MM.1S (cell line): ENCODE measurements around the gene YAE1.

Source experiments
- DNase-seq: peaks from one replicate; pipeline ENCODE4 v3.0.0-alpha.2; 2015
- H2AFZ ChIP-seq: fragments of 300-600 bp; sonication (generic); 2 replicates; pipeline ENCODE4 v1.6.0; 2016; ENCODE audit warnings: antibody characterized with exemption, low read length
- H3F3A ChIP-seq: fragments of 300-600 bp; sonication (generic); 2 replicates; pipeline ENCODE4 v1.6.1; 2016; ENCODE audit warnings: mild to moderate bottlenecking, antibody characterized with exemption, low read length, moderate library complexity, mixed read lengths; ENCODE audit not compliant: insufficient read depth
- H3K27ac ChIP-seq: fragments of 300-600 bp; sonication (generic); 2 replicates; pipeline ENCODE4 v1.5.1; 2016; ENCODE audit warnings: mild to moderate bottlenecking, low read length
- H3K27me3 ChIP-seq: fragments of 300-600 bp; sonication (generic); replicated peaks from 2 replicates; pipeline ENCODE4 v1.6.0; 2016; ENCODE audit warnings: low read length; ENCODE audit not compliant: insufficient read depth
- H3K36me3 ChIP-seq: fragments of 300-600 bp; sonication (generic); replicated peaks from 2 replicates; pipeline ENCODE4 v1.6.1; 2016; ENCODE audit warnings: mild to moderate bottlenecking, low read length, mixed read lengths; ENCODE audit not compliant: insufficient read depth
- H3K4me1 ChIP-seq: fragments of 300-600 bp; sonication (generic); 2 replicates; pipeline ENCODE4 v1.6.1; 2016; ENCODE audit warnings: low read length, mixed read lengths
- H3K4me2 ChIP-seq: fragments of 300-600 bp; sonication (generic); 2 replicates; pipeline ENCODE4 v1.6.0; 2016; ENCODE audit warnings: low read depth, low read length
- H3K4me3 ChIP-seq: fragments of 300-600 bp; sonication (generic); 2 replicates; pipeline ENCODE4 v1.5.1; 2016; ENCODE audit warnings: low read length, mixed read lengths
- H3K79me2 ChIP-seq: fragments of 300-600 bp; sonication (generic); 2 replicates; pipeline ENCODE4 v1.6.1; 2016; ENCODE audit warnings: mixed run types, low read length, mixed read lengths
- H3K9ac ChIP-seq: fragments of 300-600 bp; sonication (generic); 2 replicates; pipeline ENCODE4 v1.6.1; 2016; ENCODE audit warnings: low read length, mixed read lengths
- H3K9me2 ChIP-seq: fragments of 300-600 bp; sonication (generic); replicated peaks from 2 replicates; pipeline ENCODE4 v1.6.1; 2016; ENCODE audit warnings: mild to moderate bottlenecking, low read length, mixed read lengths; ENCODE audit not compliant: insufficient read depth
- H3K9me3 ChIP-seq: fragments of 300-600 bp; sonication (generic); replicated peaks from 2 replicates; pipeline ENCODE4 v1.6.1; 2016; ENCODE audit warnings: mild to moderate bottlenecking, low read length, mixed read lengths; ENCODE audit not compliant: insufficient read depth
- H4K20me1 ChIP-seq: fragments of 300-600 bp; sonication (generic); 2 replicates; pipeline ENCODE4 v1.6.1; 2016; ENCODE audit warnings: mild to moderate bottlenecking, low read length, moderate library complexity, mixed read lengths; ENCODE audit not compliant: insufficient read depth
- EZH2 ChIP-seq: fragments of 300-600 bp; sonication (generic); optimal IDR thresholded peaks from 2 replicates; pipeline ENCODE3; 2017; ENCODE audit warnings: low read depth, mild to moderate bottlenecking, antibody characterized with exemption, low read length, mixed read lengths
- EZH2phosphoT487 ChIP-seq: fragments of 300-600 bp; sonication (generic); IDR thresholded peaks from 2 replicates; pipeline ENCODE4 v1.6.1; 2018; ENCODE audit warnings: antibody characterized with exemption, low read length
- TF ChIP-seq, protein P1 (sequence below): fragments of 300-600 bp; sonication (generic); IDR thresholded peaks from 2 replicates; pipeline ENCODE4 v1.5.1; 2016; ENCODE audit warnings: antibody characterized with exemption, low read length, mixed read lengths

Gene YAE1

DNA sequence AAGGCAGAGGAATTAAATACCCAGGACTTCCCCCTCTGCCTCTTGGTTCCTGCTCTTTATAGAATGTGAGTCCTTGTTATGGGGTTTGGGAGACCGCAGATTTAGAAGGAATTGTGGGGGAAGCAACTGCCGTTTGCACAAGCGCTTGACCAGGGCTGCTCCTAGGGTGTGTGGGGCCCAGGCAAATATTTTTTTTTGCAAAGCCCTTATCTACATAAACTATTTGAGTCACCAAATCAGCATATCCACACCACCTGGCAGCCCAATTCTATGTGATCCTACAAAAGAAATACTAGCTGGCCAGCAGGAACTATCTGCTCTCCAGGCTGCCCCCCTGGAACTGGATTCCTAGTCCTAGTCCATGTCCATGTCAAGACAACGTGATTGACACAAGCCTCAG, 33.4 kb upstream of the YAE1 start:
- DNase-seq = no peak
- Histone ChIP-seq H3K36me3 (no peaks in the 10 kb centered on the region), H3F3A (no peaks in the 10 kb centered on the region), H3K27ac (no peak overlapping the region), H3K9me2 (no peaks in the 10 kb centered on the region), H3K9ac (no peak overlapping the region), H3K9me3 (no peaks in the 10 kb centered on the region), H4K20me1 (no peaks in the 10 kb centered on the region), H3K79me2 (no peaks in the 10 kb centered on the region), H3K27me3 (no peaks in the 10 kb centered on the region), H2AFZ (no peak overlapping the region), H3K4me1 (no peaks in the 10 kb centered on the region), H3K4me2 (no peak overlapping the region), H3K4me3 (no peak overlapping the region)
- TF ChIP-seq EZH2phosphoT487 (no peak), EZH2 (no peak)
- TF ChIP-seq, protein P1, sequence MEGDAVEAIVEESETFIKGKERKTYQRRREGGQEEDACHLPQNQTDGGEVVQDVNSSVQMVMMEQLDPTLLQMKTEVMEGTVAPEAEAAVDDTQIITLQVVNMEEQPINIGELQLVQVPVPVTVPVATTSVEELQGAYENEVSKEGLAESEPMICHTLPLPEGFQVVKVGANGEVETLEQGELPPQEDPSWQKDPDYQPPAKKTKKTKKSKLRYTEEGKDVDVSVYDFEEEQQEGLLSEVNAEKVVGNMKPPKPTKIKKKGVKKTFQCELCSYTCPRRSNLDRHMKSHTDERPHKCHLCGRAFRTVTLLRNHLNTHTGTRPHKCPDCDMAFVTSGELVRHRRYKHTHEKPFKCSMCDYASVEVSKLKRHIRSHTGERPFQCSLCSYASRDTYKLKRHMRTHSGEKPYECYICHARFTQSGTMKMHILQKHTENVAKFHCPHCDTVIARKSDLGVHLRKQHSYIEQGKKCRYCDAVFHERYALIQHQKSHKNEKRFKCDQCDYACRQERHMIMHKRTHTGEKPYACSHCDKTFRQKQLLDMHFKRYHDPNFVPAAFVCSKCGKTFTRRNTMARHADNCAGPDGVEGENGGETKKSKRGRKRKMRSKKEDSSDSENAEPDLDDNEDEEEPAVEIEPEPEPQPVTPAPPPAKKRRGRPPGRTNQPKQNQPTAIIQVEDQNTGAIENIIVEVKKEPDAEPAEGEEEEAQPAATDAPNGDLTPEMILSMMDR = no peak

- Histone ChIP-seq H3K4me3 (no peak overlapping the region), H3K9me2 (no peaks in the 10 kb centered on the region), H3K9ac (no peak overlapping the region), H3K27ac (no peak overlapping the region), H3K36me3 (no peaks in the 10 kb centered on the region), H2AFZ (no peak overlapping the region), H3K4me2 (no peak overlapping the region), H3K4me1 (no peaks in the 10 kb centered on the region), H4K20me1 (no peaks in the 10 kb centered on the region), H3F3A (no peaks in the 10 kb centered on the region), H3K9me3 (no peaks in the 10 kb centered on the region), H3K27me3 (no peaks in the 10 kb centered on the region), H3K79me2 (no peaks in the 10 kb centered on the region)
- TF ChIP-seq EZH2phosphoT487 (no peak), EZH2 (no peak)
- TF ChIP-seq, protein P1 = no peak
- no peak for DNase-seq
These were observed 31.6 kb upstream of the YAE1 start for GRCh38 chr7:39534599-39534998.

- no peak overlapping the region for H3K4me3 ChIP-seq
- no peaks in the 10 kb centered on the region for H3K4me1 ChIP-seq
- no peak overlapping the region for H3K4me2 ChIP-seq
- no peaks in the 10 kb centered on the region for H3F3A ChIP-seq
- no peaks in the 10 kb centered on the region for H3K36me3 ChIP-seq
- DNase-seq = no peak
- no peaks in the 10 kb centered on the region for H4K20me1 ChIP-seq
- H3K9me2 ChIP-seq = no peaks in the 10 kb centered on the region
- no peaks in the 10 kb centered on the region for H3K27me3 ChIP-seq
- H3K9me3 ChIP-seq = no peaks in the 10 kb centered on the region
- TF ChIP-seq, protein P1 = no peak
- no peak for TF ChIP-seq EZH2phosphoT487
- TF ChIP-seq EZH2 = no peak
- H3K79me2 ChIP-seq = no peaks in the 10 kb centered on the region
- H3K27ac ChIP-seq = no peak overlapping the region
- no peak overlapping the region for H2AFZ ChIP-seq
- no peak overlapping the region for H3K9ac ChIP-seq
These were observed 31.1 kb upstream of the YAE1 start for GRCh38 chr7:39535064-39535463.
